Stimulated activated CD4-positive, alpha-beta T cell treated with anti-CD3 and anti-CD28 coated beads, Interleukin-2, amount 100 ng/mL, for 48 hours (primary cell): ENCODE data around the gene TAS2R3.

ENCODE experiments used
- DNase-seq, 2 donors: peaks; one replicate each; pipeline ENCODE4 v3.0.0-alpha.2; 2020

The TAS2R3 gene

GRCh38 chr7:141788296-141788695, 24.4 kb downstream of the TAS2R3 start:
- no peak for DNase-seq

- no peak for DNase-seq
Observed at GRCh38 chr7:141789917-141790316, 26.0 kb downstream of the TAS2R3 start, which contains the start of gene TAS2R5. TSS of gene TAS2R5 (plus strand) at chr7:141790217. CDS start at chr7:141790362, 145 bp downstream.

DNA sequence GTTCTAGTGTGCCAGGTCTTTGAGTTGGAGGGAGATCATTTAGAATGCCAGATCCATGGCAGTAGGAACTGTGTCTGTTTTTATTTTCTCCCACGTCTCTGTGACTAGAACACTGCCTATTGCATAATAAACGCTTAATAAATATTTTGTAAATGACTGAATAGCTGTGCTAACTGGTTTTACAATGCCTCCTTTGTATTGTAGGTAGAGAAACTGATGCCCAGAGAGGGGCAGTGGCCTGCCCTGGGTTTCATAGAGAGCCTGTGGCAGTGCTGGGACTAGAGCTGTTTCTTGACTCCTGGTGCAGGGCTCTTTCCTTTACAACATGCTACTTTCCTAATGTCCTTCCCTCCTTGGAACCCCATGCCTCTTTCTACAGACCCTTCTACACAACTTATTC, 28.6 kb downstream of the TAS2R3 start:
- DNase-seq = no peak
